Calu3 (cell line): ENCODE measurements around the gene ZNF593OS. TPM values are rescaled to one million over a fixed set of nuclear protein-coding genes. Genes with fewer than 3 reads are reported as not detected.
A peak's percentile ranks its signal among the peaks of the same experiment; 100 is the strongest.

ENCODE experiments used
- BruUV-seq: library from RNA; stranded (reverse); fragments of 400-500 nt; replicated peaks from 2 replicates; lab custom pipeline; 2021; lab: Mats Ljungman, UMichigan
- CTCF ChIA-PET: fragments of 300-600 bp; sonication (Branson Sonifier 250); formaldehyde crosslinking; loops from one replicate; lab custom pipeline; 2022; ENCODE audit warnings: antibody characterized with exemption; lab: Charles Lee
- DNase-seq: peaks from one replicate; pipeline ENCODE4 v3.0.0; 2022
- H3K27ac Mint-ChIP-seq: one replicate; pipeline ENCODE4 v1.8.0; 2022; ENCODE audit warnings: mixed read lengths; ENCODE audit not compliant: unreplicated experiment
- H3K27me3 Mint-ChIP-seq: one replicate; pipeline ENCODE4 v1.8.0; 2022; ENCODE audit warnings: mixed read lengths; ENCODE audit not compliant: unreplicated experiment
- H3K36me3 Mint-ChIP-seq: one replicate; pipeline ENCODE4 v1.8.0; 2022; ENCODE audit warnings: mild to moderate bottlenecking, moderate library complexity, mixed read lengths; ENCODE audit not compliant: insufficient read depth, unreplicated experiment
- H3K4me1 Mint-ChIP-seq: one replicate; pipeline ENCODE4 v1.8.0; 2022; ENCODE audit warnings: mild to moderate bottlenecking, low read depth, mixed read lengths; ENCODE audit not compliant: unreplicated experiment
- H3K4me3 Mint-ChIP-seq: one replicate; pipeline ENCODE4 v1.8.0; 2022; ENCODE audit warnings: mild to moderate bottlenecking, low read depth, moderate library complexity, mixed read lengths; ENCODE audit not compliant: unreplicated experiment
- H3K9me3 Mint-ChIP-seq: one replicate; pipeline ENCODE4 v1.8.0; 2022; ENCODE audit warnings: low read depth, mixed read lengths; ENCODE audit not compliant: unreplicated experiment
- intact Hi-C: fragments of 100-400 bp; cut with micrococcal nuclease; formaldehyde crosslinking; loops from one replicate; pipeline ENCODE4 v1.10.0; 2022; ENCODE audit not compliant: unreplicated experiment
- total RNA-seq: library from RNA; stranded (reverse); gene quantifications from 2 replicates; pipeline ENCODE4 v1.2.3, GENCODE V29; 2022
- TF ChIP-seq, protein P1 (sequence below): fragments of 200-600 bp; IDR thresholded peaks from one replicate; pipeline ENCODE4 v1.8.0; 2022; ENCODE audit warnings: antibody characterized with exemption; ENCODE audit not compliant: unreplicated experiment

ZNF593OS gene
- total RNA-seq, 1 experiment from 2014 or later = not detected

DNA sequence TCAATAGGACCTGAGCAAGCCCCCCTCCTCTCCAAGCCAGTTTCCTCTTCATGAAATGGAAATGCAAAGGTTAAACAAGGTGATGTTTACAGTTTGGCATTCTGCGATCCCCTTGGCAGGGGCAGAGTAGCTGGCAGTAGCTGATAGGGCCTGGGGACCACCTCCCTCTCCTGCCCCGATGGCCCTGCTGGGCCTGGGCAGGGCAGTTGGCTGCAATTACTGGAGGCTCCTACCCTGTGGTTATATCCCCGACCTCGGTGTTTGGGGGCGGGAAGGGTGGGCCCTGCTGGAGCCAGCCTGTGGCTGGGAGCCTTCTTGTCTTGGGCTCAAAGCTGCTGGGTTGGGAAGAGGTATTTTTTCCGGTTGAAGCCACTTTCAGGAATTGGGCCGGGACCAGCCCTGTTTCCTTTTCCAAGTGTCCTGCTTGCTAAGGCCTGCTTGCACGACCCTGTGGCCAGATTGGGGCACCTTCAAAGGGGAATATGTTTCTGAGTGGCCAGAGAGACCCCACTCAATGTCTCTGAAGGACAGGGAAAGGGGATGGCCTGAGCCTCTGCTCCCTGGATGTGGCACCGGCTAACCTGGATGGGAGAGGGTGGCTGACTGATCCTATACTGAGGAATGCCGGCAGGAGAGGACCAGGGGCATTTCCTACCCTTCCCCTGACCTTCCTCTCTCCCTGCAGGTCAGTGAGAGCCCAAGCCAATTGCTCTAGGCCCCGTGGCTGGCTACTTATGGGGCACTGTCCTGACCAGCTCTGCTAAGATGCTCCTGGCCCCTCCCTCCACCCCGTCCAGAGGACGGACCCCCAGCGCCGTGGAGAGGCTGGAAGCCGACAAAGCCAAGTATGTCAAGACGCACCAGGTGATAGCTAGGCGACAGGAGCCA is 10.9 kb downstream of the ZNF593OS start:
- peak overlapping the region; percentile 67 for H3K4me3 Mint-ChIP-seq
- BruUV-seq = no TSS peak
- peaks cover 14% of the 10 kb centered on the region for H3K27me3 Mint-ChIP-seq
- intact Hi-C loops = loop anchor here (5.0 kb wide), 1 partner anchor 53 kb away; no protein-coding TSS in a partner anchor
- H3K36me3 Mint-ChIP-seq = peaks cover 11% of the 10 kb centered on the region
- no peaks in the 10 kb centered on the region for H3K9me3 Mint-ChIP-seq
- CTCF ChIA-PET = interaction anchor here (0.6 kb wide), 1 partner anchor 271 kb away, joined by 3 read pairs; no protein-coding TSS in a partner anchor
- H3K4me1 Mint-ChIP-seq = no peaks in the 10 kb centered on the region
- TF ChIP-seq, protein P1, sequence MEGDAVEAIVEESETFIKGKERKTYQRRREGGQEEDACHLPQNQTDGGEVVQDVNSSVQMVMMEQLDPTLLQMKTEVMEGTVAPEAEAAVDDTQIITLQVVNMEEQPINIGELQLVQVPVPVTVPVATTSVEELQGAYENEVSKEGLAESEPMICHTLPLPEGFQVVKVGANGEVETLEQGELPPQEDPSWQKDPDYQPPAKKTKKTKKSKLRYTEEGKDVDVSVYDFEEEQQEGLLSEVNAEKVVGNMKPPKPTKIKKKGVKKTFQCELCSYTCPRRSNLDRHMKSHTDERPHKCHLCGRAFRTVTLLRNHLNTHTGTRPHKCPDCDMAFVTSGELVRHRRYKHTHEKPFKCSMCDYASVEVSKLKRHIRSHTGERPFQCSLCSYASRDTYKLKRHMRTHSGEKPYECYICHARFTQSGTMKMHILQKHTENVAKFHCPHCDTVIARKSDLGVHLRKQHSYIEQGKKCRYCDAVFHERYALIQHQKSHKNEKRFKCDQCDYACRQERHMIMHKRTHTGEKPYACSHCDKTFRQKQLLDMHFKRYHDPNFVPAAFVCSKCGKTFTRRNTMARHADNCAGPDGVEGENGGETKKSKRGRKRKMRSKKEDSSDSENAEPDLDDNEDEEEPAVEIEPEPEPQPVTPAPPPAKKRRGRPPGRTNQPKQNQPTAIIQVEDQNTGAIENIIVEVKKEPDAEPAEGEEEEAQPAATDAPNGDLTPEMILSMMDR = no peak
- no peak overlapping the region for H3K27ac Mint-ChIP-seq
- no peak for DNase-seq

DNA sequence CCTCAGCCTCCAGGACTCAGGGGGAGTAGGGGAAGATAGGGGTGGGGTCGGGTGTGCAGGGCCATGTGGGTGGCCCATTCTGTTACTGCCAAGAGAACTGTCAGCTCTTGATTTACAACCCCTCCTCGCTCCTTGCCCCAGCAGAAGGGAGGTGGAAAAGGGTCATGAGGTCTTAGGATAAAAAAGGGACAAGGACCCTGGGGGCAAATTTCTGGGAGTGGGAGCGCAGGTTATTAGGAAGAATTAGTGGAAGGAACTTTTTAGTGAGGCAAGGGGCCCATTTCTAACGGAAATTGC is 11.9 kb downstream of the ZNF593OS start:
- intact Hi-C loops = loop anchor here (5.0 kb wide), 1 partner anchor 52 kb away; no protein-coding TSS in a partner anchor
- Mint-ChIP-seq H3K27ac (no peak overlapping the region), H3K4me3 (no peak overlapping the region), H3K36me3 (peaks cover 10% of the 10 kb centered on the region), H3K4me1 (no peaks in the 10 kb centered on the region), H3K27me3 (peaks cover 18% of the 10 kb centered on the region), H3K9me3 (no peaks in the 10 kb centered on the region)
- TF ChIP-seq, protein P1 = no peak
- DNase-seq = no peak
- no TSS peak for BruUV-seq
- CTCF ChIA-PET = no interaction called here

DNA sequence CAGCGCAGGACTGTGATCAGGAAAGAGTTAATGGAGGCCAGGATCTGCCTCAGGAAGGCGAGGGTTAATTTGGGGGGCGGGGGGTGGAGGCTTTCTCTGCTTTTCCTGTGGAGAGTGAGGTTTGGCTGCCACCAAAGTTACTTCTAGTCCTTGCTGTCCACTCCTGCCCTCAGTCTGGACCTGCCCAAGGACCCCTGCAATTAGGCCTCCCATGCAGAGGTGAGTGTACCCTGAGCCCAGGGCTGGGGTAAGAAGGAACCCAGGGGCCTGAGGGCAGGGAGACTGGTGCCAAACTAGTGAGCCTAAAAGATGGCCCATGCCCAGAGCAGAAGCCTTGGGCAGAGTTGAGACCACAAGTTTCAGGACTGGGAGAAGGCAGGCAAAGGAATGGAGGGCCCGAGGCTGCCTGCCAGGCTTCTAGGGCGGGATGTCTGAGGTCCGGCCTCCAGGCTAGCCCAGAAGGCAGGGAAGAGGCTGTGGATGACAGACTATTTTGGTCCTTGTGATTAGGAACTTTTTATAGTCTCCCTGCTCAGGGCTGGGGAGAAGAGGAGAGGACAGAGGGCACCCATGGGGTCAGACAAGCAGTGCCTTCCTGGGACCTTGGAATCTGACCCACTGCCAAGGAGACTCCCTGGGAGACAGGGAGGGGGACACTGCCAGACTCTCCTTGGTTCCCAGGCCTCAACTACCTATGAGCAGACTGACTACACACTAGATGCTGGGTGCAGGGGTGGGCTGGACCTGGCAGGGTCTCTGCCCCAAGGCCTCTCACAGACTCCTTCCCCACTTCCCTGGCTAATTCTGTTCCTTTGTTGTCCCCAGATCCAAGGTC is 12.5 kb downstream of the ZNF593OS start, which contains the start of gene FAM110D:
TSS of gene FAM110D (plus strand) at position 172 of the 835 bp plus-strand sequence. CDS start 2,213 bp downstream, outside the sequence.
- H3K9me3 Mint-ChIP-seq = no peaks in the 10 kb centered on the region
- CTCF ChIA-PET = no interaction called here
- BruUV-seq = no TSS peak
- peaks cover 5% of the 10 kb centered on the region for H3K36me3 Mint-ChIP-seq
- intact Hi-C loops = no loop called here
- no peaks in the 10 kb centered on the region for H3K4me1 Mint-ChIP-seq
- H3K27me3 Mint-ChIP-seq = peaks cover 18% of the 10 kb centered on the region
- H3K27ac Mint-ChIP-seq = no peak within 1 kb of the TSS
- TF ChIP-seq, protein P1 = no peak
- H3K4me3 Mint-ChIP-seq = no peak within 1 kb of the TSS
- DNase-seq = no peak

DNA sequence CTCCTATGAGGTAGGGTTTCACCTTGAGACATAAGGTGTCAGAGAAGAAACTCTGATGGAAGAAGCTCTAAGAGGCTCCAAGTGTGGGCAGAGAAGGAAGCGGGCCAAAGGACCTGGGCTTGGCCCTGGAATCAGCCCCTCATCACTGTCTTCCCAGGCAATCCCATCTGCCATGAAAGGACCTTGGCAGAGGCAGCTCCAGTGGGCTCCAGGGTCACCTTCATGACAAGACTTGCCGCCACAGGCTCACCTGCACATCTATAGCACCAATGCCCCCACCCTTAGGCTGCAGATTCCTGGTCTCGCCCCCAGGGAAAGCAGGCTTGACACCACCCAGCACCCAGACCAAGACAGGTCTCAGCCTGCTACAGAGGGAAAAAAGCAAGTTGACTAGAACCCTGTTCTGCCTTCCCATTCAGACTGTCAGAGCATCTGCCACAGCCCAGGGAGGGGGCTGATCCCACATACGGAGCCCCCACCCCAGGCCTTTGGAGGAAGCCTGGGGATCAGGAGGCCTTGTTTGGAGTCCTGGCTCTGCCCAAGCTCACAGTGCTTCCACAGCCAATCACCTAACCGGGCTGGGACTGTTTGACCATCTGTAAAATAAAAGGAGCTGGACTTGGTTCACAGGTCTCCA is 13.2 kb downstream of the ZNF593OS start:
- intact Hi-C loops = no loop called here
- TF ChIP-seq, protein P1 = no peak
- Mint-ChIP-seq H3K4me1 (no peaks in the 10 kb centered on the region), H3K9me3 (no peaks in the 10 kb centered on the region), H3K4me3 (no peak overlapping the region), H3K36me3 (peaks cover 5% of the 10 kb centered on the region), H3K27me3 (peaks cover 25% of the 10 kb centered on the region), H3K27ac (no peak overlapping the region)
- DNase-seq = no peak
- BruUV-seq = no TSS peak
- CTCF ChIA-PET = no interaction called here
